OCI-LY3 (cell line): ENCODE measurements around the gene CD247.

Experiments
- H2AFZ ChIP-seq: fragments of 200-600, 300-600 bp; shearing (Covaris generic); 2 replicates; pipeline ENCODE4 v1.6.0; 2014; ENCODE audit warnings: antibody characterized with exemption, low read depth, low read length
- H3K27ac ChIP-seq: fragments of 200-600, 300-600 bp; sonication (generic); 2 replicates; pipeline ENCODE4 v1.5.1; 2014; ENCODE audit warnings: mild to moderate bottlenecking, low read length, moderate library complexity, mixed read lengths
- H3K27me3 ChIP-seq: fragments of 200-600, 300-600 bp; sonication (generic); 2 replicates; pipeline ENCODE4 v1.6.1; 2014; ENCODE audit warnings: low read depth, low read length, mixed read lengths
- H3K36me3 ChIP-seq: fragments of 200-600, 300-600 bp; sonication (generic); replicated peaks from 2 replicates; pipeline ENCODE3; 2014; ENCODE audit warnings: low read depth, low read length, mixed read lengths
- H3K4me1 ChIP-seq: fragments of 300-600, 200-600 bp; sonication (generic); 2 replicates; pipeline ENCODE4 v1.6.1; 2014; ENCODE audit warnings: low read length, mixed read lengths
- H3K4me2 ChIP-seq: fragments of 200-600, 300-600 bp; sonication (generic); 2 replicates; pipeline ENCODE4 v1.6.1; 2014; ENCODE audit warnings: low read length, mixed read lengths
- H3K4me3 ChIP-seq: fragments of 300-600, 200-600 bp; sonication (generic); 2 replicates; pipeline ENCODE4 v1.5.1; 2014; ENCODE audit warnings: antibody characterized with exemption, mild to moderate bottlenecking, low read length, moderate library complexity
- H3K79me2 ChIP-seq: fragments of 300-600, 200-600 bp; shearing (Covaris generic); 2 replicates; pipeline ENCODE4 v1.6.1; 2014; ENCODE audit warnings: mild to moderate bottlenecking, low read length, mixed read lengths
- H3K9ac ChIP-seq: fragments of 300-600, 200-600 bp; shearing (Covaris generic); 2 replicates; pipeline ENCODE4 v1.6.0; 2014; ENCODE audit warnings: mild to moderate bottlenecking, low read length, moderate library complexity
- H3K9me3 ChIP-seq: fragments of 200-600, 300-600 bp; shearing (Covaris generic); 2 replicates; pipeline ENCODE4 v1.6.1; 2014; ENCODE audit warnings: low read length, mixed read lengths; ENCODE audit not compliant: insufficient read depth
- H4K20me1 ChIP-seq: fragments of 200-600, 300-600 bp; sonication (generic); 2 replicates; pipeline ENCODE4 v1.6.1; 2016; ENCODE audit warnings: low read length, mixed read lengths; ENCODE audit not compliant: insufficient read depth
- CTCF ChIP-seq: fragments of 200-600, 300-600 bp; sonication (generic); IDR thresholded peaks from 2 replicates; pipeline ENCODE4 v1.5.1; 2014; ENCODE audit warnings: antibody characterized with exemption, low read length, low read depth
- EZH2phosphoT487 ChIP-seq: fragments of 200-600 bp; shearing (Covaris generic); IDR thresholded peaks from 2 replicates; pipeline ENCODE4 v1.6.1; 2018; ENCODE audit warnings: antibody characterized with exemption, mixed run types, low read depth

CD247 gene

GRCh38 chr1:167465018-167465417 lies 53.3 kb downstream of the CD247 start:
- H3K4me2 ChIP-seq: no peak overlapping the region
- no peaks in the 10 kb centered on the region for H3K36me3 ChIP-seq
- peaks cover 30% of the 10 kb centered on the region for H3K27me3 ChIP-seq
- H3K4me3 ChIP-seq: no peak overlapping the region
- H3K9ac ChIP-seq: no peak overlapping the region
- no peak overlapping the region for H2AFZ ChIP-seq
- H3K79me2 ChIP-seq: no peaks in the 10 kb centered on the region
- H4K20me1 ChIP-seq: no peaks in the 10 kb centered on the region
- TF ChIP-seq CTCF: no peak
- no peak for TF ChIP-seq EZH2phosphoT487
- no peak overlapping the region for H3K27ac ChIP-seq
- no peaks in the 10 kb centered on the region for H3K9me3 ChIP-seq
- H3K4me1 ChIP-seq: no peaks in the 10 kb centered on the region

GRCh38 chr1:167463875-167464575 lies 54.3 kb downstream of the CD247 start:
- Histone ChIP-seq H3K4me1 (no peaks in the 10 kb centered on the region), H2AFZ (no peak overlapping the region), H4K20me1 (no peaks in the 10 kb centered on the region), H3K27ac (no peak overlapping the region), H3K9ac (no peak overlapping the region), H3K27me3 (peaks cover 31% of the 10 kb centered on the region), H3K4me2 (no peak overlapping the region), H3K79me2 (no peaks in the 10 kb centered on the region), H3K9me3 (no peaks in the 10 kb centered on the region), H3K36me3 (no peaks in the 10 kb centered on the region), H3K4me3 (no peak overlapping the region)
- TF ChIP-seq EZH2phosphoT487 (no peak), CTCF (no peak)

- Histone ChIP-seq H3K4me2 (no peak overlapping the region), H3K79me2 (no peaks in the 10 kb centered on the region), H3K36me3 (no peaks in the 10 kb centered on the region), H3K27ac (no peak overlapping the region), H3K4me3 (no peak overlapping the region), H3K9ac (no peak overlapping the region), H3K27me3 (peaks cover 34% of the 10 kb centered on the region), H3K4me1 (no peaks in the 10 kb centered on the region), H3K9me3 (no peaks in the 10 kb centered on the region), H2AFZ (no peak overlapping the region), H4K20me1 (no peaks in the 10 kb centered on the region)
- TF ChIP-seq EZH2phosphoT487 (no peak), CTCF (no peak)
Observed at GRCh38 chr1:167463080-167463479, 55.2 kb downstream of the CD247 start.

GRCh38 chr1:167462341-167462740 lies 56.0 kb downstream of the CD247 start:
- Histone ChIP-seq H3K9ac (no peak overlapping the region), H3K4me2 (no peak overlapping the region), H4K20me1 (no peaks in the 10 kb centered on the region), H3K36me3 (no peaks in the 10 kb centered on the region), H3K4me1 (no peaks in the 10 kb centered on the region), H3K27me3 (peaks cover 39% of the 10 kb centered on the region), H2AFZ (no peak overlapping the region), H3K27ac (no peak overlapping the region), H3K9me3 (no peaks in the 10 kb centered on the region), H3K79me2 (no peaks in the 10 kb centered on the region), H3K4me3 (no peak overlapping the region)
- TF ChIP-seq EZH2phosphoT487 (no peak), CTCF (no peak)
